ENCODE measurements around the gene TRAPPC12. TPM values are rescaled to one million over a fixed set of nuclear protein-coding genes. Genes with fewer than 3 reads are reported as not detected.

TRAPPC12 gene
- total RNA-seq, 1 experiment from 2014 or later: 86.0 TPM

DNA sequence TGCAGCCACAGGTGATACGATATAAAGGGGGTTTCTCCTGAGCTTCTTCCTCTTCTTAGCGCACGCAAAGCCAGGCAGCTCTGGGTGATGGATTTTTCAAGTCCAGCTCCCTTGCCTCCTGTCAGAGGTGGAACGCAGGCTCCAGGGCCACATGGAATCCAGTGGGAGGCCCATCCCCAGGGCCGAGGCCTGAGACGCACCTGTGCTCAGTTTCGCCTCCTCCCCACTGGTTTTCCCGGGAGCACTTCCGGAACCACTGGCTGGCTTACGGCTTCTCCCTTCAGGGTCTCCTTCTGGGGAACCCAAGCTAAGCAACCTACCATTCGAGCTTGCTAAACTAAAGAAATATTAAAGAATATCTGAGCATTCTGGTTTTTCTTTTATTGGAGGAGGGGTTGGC lies 63.6 kb downstream of the TRAPPC12 start:
- Mint-ChIP-seq H3K27ac (no peak overlapping the region), H3K4me1 (no peaks in the 10 kb centered on the region), H3K36me3 (ENCODE audit: insufficient read depth in 1 of 3, low read depth in 3 of 3) (peaks cover 11 to 39% (median 18%) of the 10 kb centered on the region in 3 experiments), H3K27me3 (ENCODE audit: low read depth) (no peaks in the 10 kb centered on the region), H3K4me3 (no peak overlapping the region), H3K9me3 (peaks cover 3% of the 10 kb centered on the region in 2 experiments; a peak in 2 of 5 replicates)
- Histone ChIP-seq H3K4me2 (ENCODE audit: insufficient read depth, insufficient read length, low read length) (no peak overlapping the region), H2AFZ (ENCODE audit: low read length) (no peak overlapping the region), H4K5ac (ENCODE audit: insufficient read length, low read depth, low read length) (no peak overlapping the region), H2BK120ac (ENCODE audit: low read depth, low read length, poor library complexity, severe bottlenecking) (no peak overlapping the region), H3K9ac (ENCODE audit: extremely low read depth, insufficient read length, low read length) (no peak overlapping the region), H3K9me3 (ENCODE audit: control insufficient read depth, low read depth, low read length) (no peaks in the 10 kb centered on the region), H2BK20ac (ENCODE audit: low read depth, low read length, poor library complexity, severe bottlenecking) (no peak overlapping the region), H3K79me1 (ENCODE audit: insufficient read depth, low read depth, low read length, poor library complexity, severe bottlenecking) (no peaks in the 10 kb centered on the region), H3K27ac (ENCODE audit: insufficient read length, low read depth, low read length) (no peak overlapping the region), H2AK5ac (ENCODE audit: insufficient read length, low read length) (no peak overlapping the region), H2BK15ac (ENCODE audit: low read depth, low read length) (no peak overlapping the region), H3K4me1 (ENCODE audit: insufficient read depth, low read length) (no peaks in the 10 kb centered on the region), H2BK5ac (ENCODE audit: insufficient read length, low read length) (no peak overlapping the region), H3K79me2 (ENCODE audit: insufficient read depth, low read length) (no peaks in the 10 kb centered on the region), H3K56ac (ENCODE audit: insufficient read length, low read depth, low read length) (no peak overlapping the region), H3K4ac (ENCODE audit: low read depth, low read length) (no peak overlapping the region), H3K27me3 (ENCODE audit: insufficient read depth, low read length) (no peaks in the 10 kb centered on the region), H4K8ac (replicated peaks; ENCODE audit: insufficient read length, low read depth, low read length) (no peak overlapping the region), H3K14ac (ENCODE audit: insufficient read depth, low read length) (no peak overlapping the region), H4K20me1 (ENCODE audit: control insufficient read depth, insufficient read depth, insufficient read length) (no peaks in the 10 kb centered on the region), H3T11ph (ENCODE audit: low read length) (no peak overlapping the region), H2BK12ac (ENCODE audit: insufficient read length, low read depth, low read length) (no peak overlapping the region), H3K23me2 (ENCODE audit: insufficient read length, low read depth, low read length, poor library complexity, severe bottlenecking) (no peaks in the 10 kb centered on the region), H4K91ac (ENCODE audit: insufficient read length, low read depth, low read length) (no peak overlapping the region), H3K23ac (ENCODE audit: insufficient read length, low read depth, low read length) (no peak overlapping the region), H3K18ac (ENCODE audit: insufficient read length, low read depth, low read length) (no peak overlapping the region)
- DNase-seq: no peak
- TF ChIP-seq, protein P1, sequence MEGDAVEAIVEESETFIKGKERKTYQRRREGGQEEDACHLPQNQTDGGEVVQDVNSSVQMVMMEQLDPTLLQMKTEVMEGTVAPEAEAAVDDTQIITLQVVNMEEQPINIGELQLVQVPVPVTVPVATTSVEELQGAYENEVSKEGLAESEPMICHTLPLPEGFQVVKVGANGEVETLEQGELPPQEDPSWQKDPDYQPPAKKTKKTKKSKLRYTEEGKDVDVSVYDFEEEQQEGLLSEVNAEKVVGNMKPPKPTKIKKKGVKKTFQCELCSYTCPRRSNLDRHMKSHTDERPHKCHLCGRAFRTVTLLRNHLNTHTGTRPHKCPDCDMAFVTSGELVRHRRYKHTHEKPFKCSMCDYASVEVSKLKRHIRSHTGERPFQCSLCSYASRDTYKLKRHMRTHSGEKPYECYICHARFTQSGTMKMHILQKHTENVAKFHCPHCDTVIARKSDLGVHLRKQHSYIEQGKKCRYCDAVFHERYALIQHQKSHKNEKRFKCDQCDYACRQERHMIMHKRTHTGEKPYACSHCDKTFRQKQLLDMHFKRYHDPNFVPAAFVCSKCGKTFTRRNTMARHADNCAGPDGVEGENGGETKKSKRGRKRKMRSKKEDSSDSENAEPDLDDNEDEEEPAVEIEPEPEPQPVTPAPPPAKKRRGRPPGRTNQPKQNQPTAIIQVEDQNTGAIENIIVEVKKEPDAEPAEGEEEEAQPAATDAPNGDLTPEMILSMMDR (conservative IDR thresholded peaks at IDR 0.05): no peak
- WGBS (ENCODE audit: extremely low coverage, insufficient read length, low lambda C conversion rate): no CpG with 5 or more reads among the region's 11 CpGs

Data from H9 (cell line).